ENCODE measurements around the gene CBX2.
A peak's percentile ranks its signal among the peaks of the same experiment; 100 is the strongest.
"Not testable (repeated sequence)": the region's sequence is repeated elsewhere in the genome, so short reads cannot be mapped to it uniquely, and the experiment has no call there.

Gene CBX2

GRCh38 chr17:79772726-79773125, 5.2 kb upstream of the CBX2 start:
- DNase-seq: not testable (repeated sequence)

GRCh38 chr17:79774561-79774975, 3.4 kb upstream of the CBX2 start:
- no peak for DNase-seq

DNA sequence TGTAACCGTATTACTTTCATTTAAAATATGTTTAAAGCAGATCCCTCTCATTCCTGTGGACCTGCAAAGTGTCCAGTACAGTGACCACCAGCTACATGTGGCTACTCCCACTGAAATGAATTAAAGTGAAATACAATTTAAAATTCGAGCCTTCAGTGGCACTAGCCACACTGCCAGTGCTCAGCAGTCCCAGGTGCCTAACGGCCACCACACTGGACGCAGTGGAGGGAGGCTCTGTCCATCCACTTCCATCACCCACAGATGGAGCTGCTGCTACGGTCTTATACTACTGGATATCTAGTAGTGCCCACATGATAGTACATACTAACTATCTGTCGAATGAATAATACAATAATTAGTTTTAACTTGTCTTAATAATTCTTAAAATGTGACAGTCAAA, 2.3 kb upstream of the CBX2 start:
- DNase-seq: no peak

- peak; percentile 33 for DNase-seq
Measured at GRCh38 chr17:79776376-79777119, 1.4 kb upstream of the CBX2 start.

DNA sequence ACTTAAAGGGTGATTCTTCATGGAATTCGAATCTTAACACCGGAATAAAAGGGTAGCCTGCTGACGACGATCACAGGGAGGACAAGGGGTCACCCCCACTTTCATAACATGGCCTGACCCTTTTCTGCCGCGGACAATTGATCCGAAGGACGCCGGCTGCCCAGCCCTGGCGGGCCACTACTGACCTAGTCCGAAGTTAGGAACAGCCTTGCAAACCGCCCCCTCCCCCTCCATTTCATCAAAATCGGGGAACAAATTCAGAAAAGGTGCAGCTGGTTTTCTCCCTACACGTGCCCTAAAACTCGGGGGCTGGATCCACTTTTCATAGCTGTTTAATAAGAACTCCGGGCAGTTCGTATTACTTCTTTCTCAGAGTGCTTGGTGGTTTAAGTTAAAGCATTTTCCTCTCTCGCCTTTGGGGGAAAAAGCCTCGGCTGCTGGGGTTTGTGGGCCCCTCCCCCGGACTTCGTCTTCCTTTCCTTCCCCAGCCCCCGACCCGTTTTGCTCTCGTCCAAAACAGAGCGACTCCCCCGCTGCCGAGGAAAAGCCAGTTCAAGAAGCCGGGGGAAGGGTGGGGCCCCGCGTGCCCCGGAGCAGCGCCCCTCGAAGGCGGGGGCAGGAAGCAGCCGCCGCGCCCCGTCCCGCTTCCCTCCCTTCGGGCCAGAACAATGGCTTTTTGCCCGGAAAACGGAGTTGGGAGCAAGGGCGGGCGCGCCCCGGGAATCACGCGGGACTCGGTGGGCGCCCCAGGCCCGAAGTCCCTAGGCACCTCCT, 641 bp upstream of the CBX2 start:
- no peak for DNase-seq

DNA sequence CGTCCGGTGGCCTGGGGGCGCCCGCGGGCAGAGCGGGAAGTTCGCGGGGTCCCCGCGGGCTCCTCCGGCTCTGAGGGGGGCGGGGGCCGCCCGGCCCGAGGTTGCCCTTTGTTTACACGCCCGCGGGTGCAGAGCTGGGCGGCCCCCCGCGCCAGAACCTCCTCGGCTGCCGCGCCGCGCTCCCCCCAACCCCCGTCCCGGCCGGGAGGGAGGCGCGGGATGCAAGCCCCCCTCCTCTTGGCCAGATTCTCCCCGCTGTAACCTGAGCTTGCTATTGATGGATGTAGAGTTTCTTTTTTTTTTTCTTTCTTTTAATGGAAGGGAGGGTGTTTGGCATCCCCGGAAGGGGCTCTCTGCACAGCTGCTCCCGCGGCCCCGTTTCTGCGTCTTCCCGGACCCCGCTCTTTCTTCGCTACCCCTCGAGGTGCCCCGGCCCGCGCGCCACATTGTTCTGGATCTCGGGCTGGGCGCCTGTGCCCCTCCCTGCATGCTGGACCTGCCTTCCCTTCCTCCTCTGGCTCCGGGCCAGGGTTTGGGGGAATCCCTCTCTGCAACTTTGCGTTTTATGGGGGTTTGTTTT, 646 bp downstream of the CBX2 start:
- DNase-seq: no peak

DNA sequence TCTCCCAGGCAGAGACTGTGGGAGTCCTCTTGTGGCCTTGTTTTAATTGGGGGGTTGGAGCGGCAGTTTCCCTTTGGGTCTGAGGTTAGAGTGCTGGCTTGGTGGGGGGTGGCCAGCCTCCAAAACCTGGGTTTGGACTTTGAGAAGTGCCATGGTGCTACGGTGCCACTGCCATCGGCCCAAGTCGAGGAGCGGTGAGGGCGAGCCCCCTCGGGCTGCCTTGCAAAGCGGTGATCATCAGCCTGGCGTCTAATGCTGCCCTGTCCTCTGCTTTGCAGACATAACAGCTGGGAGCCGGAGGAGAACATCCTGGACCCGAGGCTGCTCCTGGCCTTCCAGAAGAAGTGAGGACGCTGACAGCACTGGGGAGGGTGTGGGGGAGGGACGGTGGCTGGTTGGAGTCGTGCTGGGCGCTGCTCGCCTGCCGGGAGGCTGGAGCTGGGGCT, 1.2 kb downstream of the CBX2 start:
- no peak for DNase-seq

DNA sequence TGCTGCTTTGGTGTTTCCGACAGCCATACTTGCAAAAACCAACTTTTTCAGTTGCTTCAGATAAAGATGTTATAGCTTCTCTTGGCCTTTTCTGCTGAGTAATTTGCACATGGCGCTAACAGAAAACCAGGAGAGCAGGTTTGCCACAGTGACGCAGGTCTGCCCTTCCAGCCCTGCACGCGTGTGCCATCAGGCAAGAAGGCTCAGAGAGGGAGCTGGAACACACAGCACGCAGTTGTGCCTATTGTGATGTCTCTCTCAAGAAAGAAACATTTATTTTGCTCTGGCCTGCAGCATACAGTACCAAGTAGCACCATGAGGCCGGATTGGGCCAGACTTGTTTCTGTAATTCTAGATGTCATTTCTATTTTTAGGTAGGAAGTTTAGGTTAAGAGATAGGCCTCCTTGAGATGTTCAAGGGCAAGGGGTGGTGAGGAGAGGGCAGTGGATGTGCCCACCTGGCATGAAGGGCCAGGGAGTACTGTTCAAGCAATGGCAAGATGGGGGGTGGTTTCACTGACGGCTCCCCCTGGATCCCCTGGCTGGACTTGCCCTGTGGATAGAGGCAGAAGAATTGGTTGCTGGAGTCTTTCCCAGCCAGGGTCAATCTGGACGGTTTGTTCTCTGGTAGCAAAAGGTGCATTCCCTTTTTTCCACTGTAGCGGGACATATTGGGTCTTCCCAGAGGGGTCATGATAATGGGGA, 1.9 kb downstream of the CBX2 start:
- no peak for DNase-seq

GRCh38 chr17:79781012-79781650, 3.2 kb downstream of the CBX2 start:
- no peak for DNase-seq

- DNase-seq: no peak
Measured at GRCh38 chr17:79781736-79782575, 4.0 kb downstream of the CBX2 start.

- DNase-seq: no peak
Measured at GRCh38 chr17:79783891-79784290, 5.9 kb downstream of the CBX2 start.

DNA sequence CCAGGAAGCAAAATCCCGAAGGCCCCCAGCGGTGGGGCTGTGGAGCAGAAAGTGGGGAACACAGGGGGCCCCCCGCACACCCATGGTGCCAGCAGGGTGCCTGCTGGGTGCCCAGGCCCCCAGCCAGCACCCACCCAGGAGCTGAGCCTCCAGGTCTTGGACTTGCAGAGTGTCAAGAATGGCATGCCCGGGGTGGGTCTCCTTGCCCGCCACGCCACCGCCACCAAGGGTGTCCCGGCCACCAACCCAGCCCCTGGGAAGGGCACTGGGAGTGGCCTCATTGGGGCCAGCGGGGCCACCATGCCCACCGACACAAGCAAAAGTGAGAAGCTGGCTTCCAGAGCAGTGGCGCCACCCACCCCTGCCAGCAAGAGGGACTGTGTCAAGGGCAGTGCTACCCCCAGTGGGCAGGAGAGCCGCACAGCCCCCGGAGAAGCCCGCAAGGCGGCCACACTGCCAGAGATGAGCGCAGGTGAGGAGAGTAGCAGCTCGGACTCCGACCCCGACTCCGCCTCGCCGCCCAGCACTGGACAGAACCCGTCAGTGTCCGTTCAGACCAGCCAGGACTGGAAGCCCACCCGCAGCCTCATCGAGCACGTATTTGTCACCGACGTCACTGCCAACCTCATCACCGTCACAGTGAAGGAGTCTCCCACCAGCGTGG, 6.5 kb downstream of the CBX2 start:
- no peak for DNase-seq

DNA sequence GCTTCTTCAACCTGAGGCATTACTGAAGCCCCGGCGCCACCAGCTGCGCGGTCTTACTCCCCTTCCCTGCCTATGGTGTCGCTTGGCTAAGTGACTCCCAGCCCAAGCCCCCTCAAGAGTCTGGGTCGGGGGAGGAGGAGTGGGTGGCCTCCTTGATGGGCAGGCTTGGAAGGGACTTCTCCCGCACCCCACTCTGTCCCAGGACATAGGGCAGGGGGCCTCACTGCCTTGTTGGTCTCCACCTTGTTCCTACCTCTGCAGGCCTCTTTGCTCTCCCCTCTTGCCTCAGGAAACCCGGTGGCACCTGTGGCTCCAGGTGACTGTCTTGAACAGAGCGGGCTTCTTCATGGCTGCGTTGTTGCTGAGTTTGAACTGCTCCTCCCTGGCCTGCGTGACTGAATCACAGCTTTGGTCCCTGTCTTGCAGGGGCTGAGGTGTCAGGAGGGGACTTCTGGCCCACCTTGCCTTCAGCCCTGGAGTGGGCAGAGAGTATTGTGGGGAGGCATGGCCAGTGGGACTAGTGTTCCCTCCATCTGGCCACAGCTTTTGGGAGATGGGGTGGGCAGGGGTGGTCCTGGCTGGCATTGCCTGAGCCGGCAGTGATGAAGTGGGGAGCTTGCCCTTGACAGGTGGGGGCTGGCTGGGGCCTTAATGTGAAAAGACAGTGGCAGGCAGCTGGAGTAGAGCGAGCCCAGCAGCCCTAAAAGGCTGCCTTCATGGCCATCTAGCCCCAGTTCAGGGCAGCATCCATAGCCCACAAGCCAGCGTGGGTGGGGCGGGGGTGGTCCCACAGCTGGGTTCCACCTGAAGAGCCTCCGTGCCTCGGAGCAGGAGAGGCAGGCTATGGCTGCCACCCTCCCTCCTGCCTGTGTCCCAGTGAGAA, 7.3 kb downstream of the CBX2 start:
- no peak for DNase-seq

DNA sequence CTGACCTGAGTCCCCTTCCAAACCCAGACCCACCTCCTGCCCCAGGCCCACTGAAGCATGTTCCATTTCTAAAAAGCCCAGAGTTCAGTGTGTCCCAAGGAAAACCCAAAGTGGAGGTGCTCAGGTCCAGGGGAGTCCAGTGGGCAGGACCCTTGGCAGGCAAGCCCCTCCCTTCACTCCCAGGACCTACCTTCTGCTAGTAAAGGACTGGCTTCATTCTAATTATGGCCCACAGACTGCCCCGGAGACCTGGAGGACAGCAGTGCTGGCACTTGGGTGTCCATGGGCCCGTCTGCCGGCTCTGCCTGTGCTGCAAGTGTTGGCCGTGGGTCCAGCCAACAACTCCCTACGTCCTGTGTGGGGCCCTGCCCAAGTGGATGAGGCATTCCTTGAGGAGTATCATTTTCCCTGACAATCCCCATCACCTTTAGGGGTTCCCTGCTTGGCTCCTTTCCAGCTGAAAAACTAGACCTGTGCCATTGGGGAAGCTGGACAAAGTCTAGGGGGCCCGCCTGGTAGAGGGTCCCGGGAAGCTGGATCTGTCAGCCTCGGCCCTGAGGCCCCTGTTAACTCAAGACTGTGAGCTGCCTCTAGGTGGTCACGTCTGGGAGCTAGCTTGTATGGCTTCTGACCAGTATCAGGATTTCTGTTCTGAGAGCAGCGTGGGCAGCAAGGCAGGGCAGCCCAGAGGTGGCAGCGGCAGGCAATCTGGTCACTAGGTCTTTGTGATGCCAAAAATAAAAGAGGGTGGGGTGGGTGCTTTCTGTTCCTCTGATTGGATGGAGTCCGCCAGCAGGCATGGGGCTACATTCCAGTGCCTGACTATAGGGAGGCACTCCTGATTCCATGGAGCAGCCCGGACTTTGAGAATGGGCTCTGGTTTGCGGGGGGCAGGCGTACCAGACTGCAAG, 8.2 kb downstream of the CBX2 start:
- no peak for DNase-seq

DNA sequence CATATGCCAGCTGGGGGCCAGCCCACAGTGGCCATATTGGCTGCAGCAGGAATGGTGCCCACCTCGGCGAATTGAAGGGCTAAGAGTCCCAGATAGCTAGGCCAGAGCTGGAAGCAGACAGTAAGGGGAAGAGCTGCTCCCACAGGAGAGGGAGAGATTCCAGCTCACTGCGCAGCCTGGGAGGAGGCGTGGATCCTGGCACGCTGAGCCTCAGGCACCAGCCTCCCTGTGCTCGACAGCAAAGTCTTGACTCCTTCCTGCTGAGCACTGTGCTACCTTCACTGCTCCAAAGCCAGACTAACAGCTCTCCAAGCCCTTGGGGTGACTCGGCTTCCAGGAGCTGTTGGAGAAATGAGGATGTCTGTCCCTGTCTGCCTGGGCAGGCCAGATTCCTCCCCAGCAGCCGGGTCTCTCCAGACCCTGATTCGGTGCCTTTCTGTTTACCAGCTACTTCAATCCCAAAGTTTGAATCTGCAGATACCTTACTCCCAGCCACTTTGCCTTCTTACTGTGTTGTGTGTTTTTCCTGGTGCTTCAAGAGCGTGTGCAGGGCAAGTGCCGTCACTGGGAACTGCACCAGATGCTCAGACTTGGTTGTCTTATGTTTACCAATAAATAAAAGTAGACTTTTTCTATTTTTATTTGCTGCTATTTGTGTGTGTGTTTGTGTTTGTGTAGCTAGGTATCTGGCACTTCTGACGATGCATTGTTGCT, 9.1 kb downstream of the CBX2 start:
- DNase-seq: no peak

GRCh38 chr17:79788455-79788854, 10.5 kb downstream of the CBX2 start:
- DNase-seq: no peak

DNA sequence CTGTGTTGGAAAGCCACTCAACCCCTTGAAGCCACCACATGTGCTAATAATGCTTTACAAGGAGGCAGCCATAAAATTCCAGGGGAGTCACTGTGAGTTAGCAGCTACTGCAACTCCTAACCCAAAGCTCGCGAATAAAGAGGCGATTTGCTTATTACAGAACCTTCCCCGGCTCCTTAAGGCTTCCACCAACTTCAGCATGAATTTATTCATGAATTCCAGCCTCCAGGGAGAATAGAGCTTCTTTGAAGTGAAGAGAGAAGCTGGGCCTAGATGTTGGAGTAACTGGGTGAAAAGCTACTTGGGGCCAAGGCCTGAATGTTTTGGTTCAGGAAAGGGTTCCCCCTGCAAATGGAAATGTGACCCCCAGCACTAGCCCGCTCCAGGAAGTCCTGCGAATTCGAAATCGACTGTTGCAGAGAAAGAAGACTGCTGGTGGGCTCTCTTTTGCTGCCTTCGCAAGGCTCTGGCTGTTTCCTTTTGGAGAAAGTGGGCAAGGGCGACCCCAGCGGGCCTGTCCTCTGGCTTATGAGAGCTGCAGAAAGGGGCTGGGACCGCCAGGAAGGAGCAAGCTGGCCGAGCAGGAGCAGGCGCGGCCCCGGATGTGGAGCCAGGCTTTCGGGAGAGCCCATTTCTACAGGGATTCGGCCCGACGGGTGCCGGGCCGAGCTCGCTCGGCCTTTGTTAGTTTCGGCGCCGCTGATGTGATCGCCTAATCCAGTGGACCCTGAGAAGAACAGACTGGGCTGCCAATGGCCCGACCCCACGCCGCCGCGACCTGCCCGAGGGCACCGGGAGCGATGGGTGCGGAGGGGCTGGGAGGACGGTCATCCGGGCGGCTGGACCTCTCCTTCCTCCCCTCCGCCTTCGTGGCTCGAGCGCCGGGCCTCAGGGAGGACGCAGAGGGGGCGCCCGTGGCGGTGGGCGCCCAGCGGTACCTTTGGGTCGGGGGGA, 11.3 kb downstream of the CBX2 start:
- no peak for DNase-seq

All from DMS153 (cell line).